Measurements from ENCODE around the gene NPAS2. TPM values are rescaled to one million over a fixed set of nuclear protein-coding genes. Genes with fewer than 3 reads are reported as not detected.

The NPAS2 gene
- total and polyA plus RNA-seq, 2 donors from 2014 or later: 8.4 to 44.5 TPM

GRCh38 chr2:100960688-100961087, 140.7 kb downstream of the NPAS2 start:
- Histone ChIP-seq H3K9me3 (ENCODE audit: control insufficient read depth in 2 of 3, insufficient read depth in 1 of 3, low read length in 3 of 3) (no peaks in the 10 kb centered on the region), H3K27ac (ENCODE audit: low read depth in 2 of 2, low read length in 2 of 2) (no peak overlapping the region), H3K4me3 (ENCODE audit: low read length in 3 of 3) (no peak overlapping the region), H3K9ac (ENCODE audit: low read length in 3 of 3) (no peak overlapping the region), H3K4me1 (ENCODE audit: control insufficient read depth in 2 of 3, insufficient read depth in 2 of 3, low read depth in 1 of 3, low read length in 3 of 3) (no peaks in the 10 kb centered on the region), H3K27me3 (ENCODE audit: control insufficient read depth, insufficient read depth, low read length) (no peaks in the 10 kb centered on the region), H3K36me3 (ENCODE audit: control insufficient read depth in 2 of 3, insufficient read depth in 3 of 3, low read length in 3 of 3) (no peaks in the 10 kb centered on the region)
- no peak for FAIRE-seq
- intact Hi-C loops (cut with DNase I): no loop called here
- TF ChIP-seq CTCF (IDR thresholded peaks at IDR 0.05; ENCODE audit: borderline replicate concordance, extremely low read depth, insufficient read depth): no peak
- no peak for DNase-seq

- no peak for TF ChIP-seq CTCF (IDR thresholded peaks at IDR 0.05; ENCODE audit: borderline replicate concordance, extremely low read depth, insufficient read depth)
- DNase-seq (peak in 1 of 5 donors; percentile 23), FAIRE-seq (no peak)
These were observed 142.6 kb downstream of the NPAS2 start for GRCh38 chr2:100962366-100963025.

GRCh38 chr2:100963026-100963375, 143.1 kb downstream of the NPAS2 start:
- DNase-seq (peak in 1 of 5 donors; percentile 22), FAIRE-seq (no peak)
- Histone ChIP-seq H3K4me3 (ENCODE audit: low read length in 3 of 3) (no peak overlapping the region), H3K36me3 (ENCODE audit: control insufficient read depth in 2 of 3, insufficient read depth in 3 of 3, low read length in 3 of 3) (no peaks in the 10 kb centered on the region), H3K4me1 (ENCODE audit: control insufficient read depth in 2 of 3, insufficient read depth in 2 of 3, low read depth in 1 of 3, low read length in 3 of 3) (no peaks in the 10 kb centered on the region), H3K27ac (ENCODE audit: low read depth in 2 of 2, low read length in 2 of 2) (no peak overlapping the region), H3K27me3 (ENCODE audit: control insufficient read depth, insufficient read depth, low read length) (no peaks in the 10 kb centered on the region), H3K9me3 (ENCODE audit: control insufficient read depth in 2 of 3, insufficient read depth in 1 of 3, low read length in 3 of 3) (no peaks in the 10 kb centered on the region), H3K9ac (ENCODE audit: low read length in 3 of 3) (no peak overlapping the region)
- intact Hi-C loops (cut with DNase I): no loop called here
- no peak for TF ChIP-seq CTCF (IDR thresholded peaks at IDR 0.05; ENCODE audit: borderline replicate concordance, extremely low read depth, insufficient read depth)

More at GRCh38 chr2:100962366-100963025, 142.6 kb downstream of the NPAS2 start:
- H3K4me1 ChIP-seq (ENCODE audit: control insufficient read depth in 2 of 3, insufficient read depth in 2 of 3, low read depth in 1 of 3, low read length in 3 of 3): no peaks in the 10 kb centered on the region
- no peak overlapping the region for H3K9ac ChIP-seq (ENCODE audit: low read length in 3 of 3)
- H3K9me3 ChIP-seq (ENCODE audit: control insufficient read depth in 2 of 3, insufficient read depth in 1 of 3, low read length in 3 of 3): no peaks in the 10 kb centered on the region
- no peaks in the 10 kb centered on the region for H3K36me3 ChIP-seq (ENCODE audit: control insufficient read depth in 2 of 3, insufficient read depth in 3 of 3, low read length in 3 of 3)
- intact Hi-C loops (cut with DNase I): no loop called here
- H3K27ac ChIP-seq (ENCODE audit: low read depth in 2 of 2, low read length in 2 of 2): no peak overlapping the region
- H3K27me3 ChIP-seq (ENCODE audit: control insufficient read depth, insufficient read depth, low read length): no peaks in the 10 kb centered on the region
- no peak overlapping the region for H3K4me3 ChIP-seq (ENCODE audit: low read length in 3 of 3)

GRCh38 chr2:100964222-100964621, 144.3 kb downstream of the NPAS2 start:
- intact Hi-C loops (cut with DNase I): no loop called here
- H3K9me3 ChIP-seq (ENCODE audit: control insufficient read depth in 2 of 3, insufficient read depth in 1 of 3, low read length in 3 of 3): no peaks in the 10 kb centered on the region
- no peak for TF ChIP-seq CTCF (IDR thresholded peaks at IDR 0.05; ENCODE audit: borderline replicate concordance, extremely low read depth, insufficient read depth)
- H3K9ac ChIP-seq (ENCODE audit: low read length in 3 of 3): no peak overlapping the region
- no peaks in the 10 kb centered on the region for H3K4me1 ChIP-seq (ENCODE audit: control insufficient read depth in 2 of 3, insufficient read depth in 2 of 3, low read depth in 1 of 3, low read length in 3 of 3)
- no peaks in the 10 kb centered on the region for H3K27me3 ChIP-seq (ENCODE audit: control insufficient read depth, insufficient read depth, low read length)
- FAIRE-seq: no peak
- H3K36me3 ChIP-seq (ENCODE audit: control insufficient read depth in 2 of 3, insufficient read depth in 3 of 3, low read length in 3 of 3): no peaks in the 10 kb centered on the region
- no peak overlapping the region for H3K4me3 ChIP-seq (ENCODE audit: low read length in 3 of 3)
- no peak overlapping the region for H3K27ac ChIP-seq (ENCODE audit: low read depth in 2 of 2, low read length in 2 of 2)
- DNase-seq: no peak
